SK-N-SH treated with all-trans-retinoic acid at 6 μM for 48 hours (cell line): ENCODE data around the gene ZPLD1.

Source experiments
- ATAC-seq: fragments of 200-7000 bp; cut with Tn5 transposase; 3 replicates; pipeline ENCODE4 v1.9.1; 2020; ENCODE audit warnings: mild to moderate bottlenecking, moderate library complexity
- ARNTL ChIP-seq: fragments of 450-650 bp; formaldehyde crosslinking; IDR thresholded peaks from 2 replicates; pipeline ENCODE4 v1.5.0; 2020; ENCODE audit warnings: low read depth, mild to moderate bottlenecking, moderate library complexity, borderline replicate concordance
- BACH2 ChIP-seq: fragments of 250-450 bp; sonication (Bioruptor Pico); IDR thresholded peaks from 2 replicates; pipeline ENCODE4 v1.9.0; 2021; ENCODE audit warnings: mild to moderate bottlenecking, borderline replicate concordance
- CSDC2 ChIP-seq: fragments of 250-450 bp; sonication (Bioruptor Pico); IDR thresholded peaks from 2 replicates; pipeline ENCODE4 v1.5.0; 2020; ENCODE audit warnings: mild to moderate bottlenecking, moderate library complexity
- CSRNP3 ChIP-seq: fragments of 250-450 bp; sonication (Bioruptor Pico); IDR thresholded peaks from 2 replicates; pipeline ENCODE4 v1.5.1; 2021; ENCODE audit warnings: mild to moderate bottlenecking, moderate library complexity
- GLIS3 ChIP-seq: fragments of 250-450 bp; sonication (Bioruptor Pico); IDR thresholded peaks from 2 replicates; pipeline ENCODE4 v1.5.0; 2020; ENCODE audit warnings: mild to moderate bottlenecking, moderate library complexity
- ISL1 ChIP-seq: fragments of 250-450 bp; sonication (Bioruptor Pico); IDR thresholded peaks from 2 replicates; pipeline ENCODE4 v2.1.2; 2022; ENCODE audit warnings: mild to moderate bottlenecking, moderate library complexity
- OSR1 ChIP-seq: fragments of 250-450 bp; sonication (Bioruptor Pico); IDR thresholded peaks from 2 replicates; pipeline ENCODE4 v1.8.0; 2022; ENCODE audit warnings: moderate library complexity, mild to moderate bottlenecking, inconsistent platforms
- PATZ1 ChIP-seq: fragments of 250-450 bp; sonication (Bioruptor Pico); IDR thresholded peaks from 2 replicates; pipeline ENCODE4 v1.8.0; 2020; ENCODE audit warnings: mild to moderate bottlenecking, moderate library complexity, borderline replicate concordance
- POU6F1 ChIP-seq: fragments of 250-450 bp; sonication (Bioruptor Pico); IDR thresholded peaks from 2 replicates; pipeline ENCODE4 v1.8.0; 2021; ENCODE audit warnings: low read depth, mild to moderate bottlenecking, moderate library complexity, borderline replicate concordance
- PPARA ChIP-seq: fragments of 250-450 bp; sonication (Bioruptor Pico); IDR thresholded peaks from 2 replicates; pipeline ENCODE4 v1.5.0; 2020; ENCODE audit warnings: mild to moderate bottlenecking, borderline replicate concordance
- RARB ChIP-seq: fragments of 250-450 bp; sonication (Bioruptor Pico); IDR thresholded peaks from 2 replicates; pipeline ENCODE4 v1.8.0; 2021; ENCODE audit warnings: mild to moderate bottlenecking, moderate library complexity
- SNAI2 ChIP-seq: fragments of 250-450 bp; sonication (Bioruptor Pico); IDR thresholded peaks from 2 replicates; pipeline ENCODE4 v1.5.0; 2020; ENCODE audit warnings: mild to moderate bottlenecking, moderate library complexity
- TCF4 ChIP-seq: fragments of 250-450 bp; sonication (Bioruptor Pico); IDR thresholded peaks from 2 replicates; pipeline ENCODE4 v1.8.0; 2021; ENCODE audit warnings: mild to moderate bottlenecking, moderate library complexity, borderline replicate concordance
- TOX ChIP-seq: fragments of 250-450 bp; sonication (Bioruptor Pico); IDR thresholded peaks from 2 replicates; pipeline ENCODE4 v1.8.0; 2021; ENCODE audit warnings: mild to moderate bottlenecking, moderate library complexity, borderline replicate concordance
- TSHZ2 ChIP-seq: fragments of 250-450 bp; sonication (Bioruptor Pico); IDR thresholded peaks from 2 replicates; pipeline ENCODE4 v1.5.0; 2020; ENCODE audit warnings: mild to moderate bottlenecking, moderate library complexity
- ZC3H10 ChIP-seq: fragments of 250-450 bp; sonication (Bioruptor Pico); IDR thresholded peaks from 2 replicates; pipeline ENCODE4 v1.5.1; 2021; ENCODE audit warnings: mild to moderate bottlenecking, moderate library complexity
- ZFP3 ChIP-seq: fragments of 250-450 bp; sonication (Bioruptor Pico); IDR thresholded peaks from 2 replicates; pipeline ENCODE4 v1.5.0; 2020; ENCODE audit warnings: mild to moderate bottlenecking, moderate library complexity
- ZFP30 ChIP-seq: fragments of 450-650 bp; formaldehyde crosslinking; IDR thresholded peaks from 2 replicates; pipeline ENCODE4 v1.5.0; 2022; ENCODE audit warnings: mild to moderate bottlenecking, moderate library complexity
- ZNF565 ChIP-seq: fragments of 450-650 bp; formaldehyde crosslinking; conservative IDR thresholded peaks from 2 replicates; pipeline ENCODE4 v1.5.0; 2020; ENCODE audit warnings: low read depth, mild to moderate bottlenecking, moderate library complexity
- ZNF70 ChIP-seq: fragments of 450-650 bp; formaldehyde crosslinking; IDR thresholded peaks from 2 replicates; pipeline ENCODE4 v1.5.0; 2020; ENCODE audit warnings: mild to moderate bottlenecking, moderate library complexity
- ZNF8 ChIP-seq: fragments of 450-650 bp; formaldehyde crosslinking; IDR thresholded peaks from 2 replicates; pipeline ENCODE4 v1.5.0; 2020; ENCODE audit warnings: mild to moderate bottlenecking, moderate library complexity

Gene ZPLD1

GRCh38 chr3:102478160-102478559 lies 43.3 kb downstream of the ZPLD1 start (continued):
- no peak for TF ChIP-seq POU6F1 (CRISPR knock-in tag)
- TF ChIP-seq TOX (CRISPR knock-in tag): no peak
- no peak for TF ChIP-seq ARNTL (CRISPR knock-in tag)
- TF ChIP-seq GLIS3: no peak
- TF ChIP-seq CSDC2: no peak
- no peak for TF ChIP-seq TCF4 (CRISPR knock-in tag)
- TF ChIP-seq OSR1 (CRISPR knock-in tag): no peak
- TF ChIP-seq, all 23 proteins: peak for 0

- TF ChIP-seq TOX (CRISPR knock-in tag): no peak
- no peak for TF ChIP-seq ARNTL (CRISPR knock-in tag)
- TF ChIP-seq GLIS3: no peak
- TF ChIP-seq PATZ1 (CRISPR knock-in tag): no peak
- TF ChIP-seq PPARA (CRISPR knock-in tag): no peak
- no peak for TF ChIP-seq SNAI2 (CRISPR knock-in tag)
- no peak for TF ChIP-seq ZFP30 (CRISPR knock-in tag)
- TF ChIP-seq ZNF8 (CRISPR knock-in tag): no peak
- no peak for TF ChIP-seq CSDC2
- TF ChIP-seq ZNF70 (CRISPR knock-in tag): no peak
- TF ChIP-seq ZFP3 (CRISPR knock-in tag): no peak
- TF ChIP-seq RARB (CRISPR knock-in tag): no peak
- TF ChIP-seq ZC3H10: no peak
- no peak for TF ChIP-seq TCF4 (CRISPR knock-in tag)
- no peak for TF ChIP-seq CSRNP3
- TF ChIP-seq OSR1 (CRISPR knock-in tag): no peak
- TF ChIP-seq BACH2: no peak
- no peak for TF ChIP-seq ZNF565 (CRISPR knock-in tag)
- TF ChIP-seq ISL1 (CRISPR knock-in tag): no peak
- TF ChIP-seq POU6F1 (CRISPR knock-in tag): no peak
- no peak for ATAC-seq
Measured at GRCh38 chr3:102480139-102480538, 45.3 kb downstream of the ZPLD1 start.

- TF ChIP-seq OSR1 (CRISPR knock-in tag) (no peak), BACH2 (no peak), PATZ1 (CRISPR knock-in tag) (no peak), ARNTL (CRISPR knock-in tag) (no peak), POU6F1 (CRISPR knock-in tag) (no peak), ZC3H10 (no peak), TSHZ2 (CRISPR knock-in tag) (no peak), TCF4 (CRISPR knock-in tag) (no peak), TOX (CRISPR knock-in tag) (no peak), ZFP3 (CRISPR knock-in tag) (no peak), ZNF70 (CRISPR knock-in tag) (no peak), SNAI2 (CRISPR knock-in tag) (no peak)
- no peak for ATAC-seq
Measured at GRCh38 chr3:102481050-102481449, 46.2 kb downstream of the ZPLD1 start.
